Hepatocyte (in vitro differentiated cells): ENCODE measurements around the gene CARM1. TPM values are rescaled to one million over a fixed set of nuclear protein-coding genes. Genes with fewer than 3 reads are reported as not detected.
A peak's percentile ranks its signal among the peaks of the same experiment; 100 is the strongest.

ENCODE experiments used
- DNase-seq: peaks from one replicate; pipeline ENCODE4 v3.0.0-alpha.2; 2016; ENCODE audit warnings: low spot score
- H2AFZ ChIP-seq: fragments of 200-600 bp; sonication (generic); 2 replicates; pipeline ENCODE4 v1.6.0; 2016; ENCODE audit warnings: antibody characterized with exemption, mild to moderate bottlenecking
- H3K27ac ChIP-seq: fragments of 200-600 bp; sonication (generic); 2 replicates; pipeline ENCODE4 v1.5.1; 2016; ENCODE audit warnings: mild to moderate bottlenecking
- H3K27me3 ChIP-seq: fragments of 200-600 bp; sonication (generic); 2 replicates; pipeline ENCODE4 v1.6.1; 2016
- H3K36me3 ChIP-seq: fragments of 200-600 bp; sonication (generic); replicated peaks from 2 replicates; pipeline ENCODE4 v1.5.1; 2016; ENCODE audit warnings: low read depth; ENCODE audit not compliant: insufficient read depth
- H3K4me1 ChIP-seq: fragments of 200-600 bp; sonication (generic); 2 replicates; pipeline ENCODE4 v1.5.1; 2016; ENCODE audit warnings: mild to moderate bottlenecking, moderate library complexity; ENCODE audit not compliant: insufficient read depth
- H3K4me2 ChIP-seq: fragments of 200-600 bp; sonication (generic); 2 replicates; pipeline ENCODE4 v1.6.0; 2016
- H3K4me3 ChIP-seq: fragments of 200-600 bp; sonication (generic); 2 replicates; pipeline ENCODE4 v1.5.1; 2016; ENCODE audit warnings: mild to moderate bottlenecking
- H3K79me2 ChIP-seq: fragments of 200-600 bp; sonication (generic); 2 replicates; pipeline ENCODE4 v1.6.0; 2017; ENCODE audit warnings: mild to moderate bottlenecking
- H3K9me2 ChIP-seq: fragments of 200-600 bp; sonication (generic); replicated peaks from 2 replicates; pipeline ENCODE4 v1.6.0; 2017; ENCODE audit warnings: mild to moderate bottlenecking; ENCODE audit not compliant: insufficient read depth
- H3K9me3 ChIP-seq: fragments of 200-600 bp; sonication (generic); 2 replicates; pipeline ENCODE4 v1.5.1; 2016; ENCODE audit warnings: low read depth, mild to moderate bottlenecking
- H4K20me1 ChIP-seq: fragments of 200-600 bp; sonication (generic); 2 replicates; pipeline ENCODE4 v1.6.0; 2016; ENCODE audit warnings: mild to moderate bottlenecking; ENCODE audit not compliant: insufficient read depth, poor library complexity, severe bottlenecking
- CTCF ChIP-seq: fragments of 200-600 bp; sonication (generic); IDR thresholded peaks from 2 replicates; pipeline ENCODE4 v1.5.1; 2016; ENCODE audit warnings: antibody characterized with exemption, mild to moderate bottlenecking; ENCODE audit not compliant: poor library complexity
- EZH2 ChIP-seq: fragments of 200-600 bp; sonication (generic); IDR thresholded peaks from 2 replicates; pipeline ENCODE4 v1.6.1; 2016; ENCODE audit warnings: antibody characterized with exemption, mild to moderate bottlenecking, borderline replicate concordance
- EZH2phosphoT487 ChIP-seq: fragments of 200-600 bp; sonication (generic); IDR thresholded peaks from one replicate; pipeline ENCODE4 v1.6.1; 2018; ENCODE audit warnings: antibody characterized with exemption, mild to moderate bottlenecking, low read depth, moderate library complexity; ENCODE audit not compliant: unreplicated experiment, severe bottlenecking
- WGBS: methylation state at CpG from one replicate; pipeline ENCODE4 v1.1.6; 2016; ENCODE audit warnings: low lambda C conversion rate; ENCODE audit errors: missing lambda C conversion rate; 5-methylcytosine and 5-hydroxymethylcytosine counted together
- polyA plus RNA-seq: library from polyadenylated mRNA; unstranded; fragments of >200 nt; fragmentation: Nextera tagmentation; extraction: Ambion mirVana; gene quantifications from 2 replicates; pipeline ENCODE4 v1.2.1, GENCODE V29; 2016
- total RNA-seq: library from RNA; depleted of rRNA; stranded (reverse); fragments of >200 nt; gene quantifications from 2 replicates; pipeline ENCODE4 v1.2.3, GENCODE V29; 2014

CARM1 gene
- total and polyA plus RNA-seq, 2 experiments from 2014 or later: 34.3 to 45.7 TPM

- Histone ChIP-seq H4K20me1 (peaks cover 52% of the 10 kb centered on the region), H3K27me3 (no peaks in the 10 kb centered on the region), H3K4me2 (peak overlapping the region; percentile 90), H3K4me3 (no peak overlapping the region), H3K9me3 (no peaks in the 10 kb centered on the region), H3K36me3 (no peaks in the 10 kb centered on the region), H3K79me2 (peaks cover 85% of the 10 kb centered on the region), H2AFZ (no peak overlapping the region), H3K4me1 (peaks cover 15% of the 10 kb centered on the region), H3K9me2 (no peaks in the 10 kb centered on the region), H3K27ac (no peak overlapping the region)
- TF ChIP-seq EZH2phosphoT487 (no peak), CTCF (no peak), EZH2 (no peak)
- no peak for DNase-seq
- 83% methylated on average over 4 of the region's 4 CpGs for WGBS
These were observed 92.5 kb downstream of the CARM1 start for GRCh38 chr19:10963865-10964264.

- H2AFZ ChIP-seq: no peak overlapping the region
- H3K4me1 ChIP-seq: peaks cover 13% of the 10 kb centered on the region
- no peak for TF ChIP-seq EZH2phosphoT487
- no peak for TF ChIP-seq EZH2
- no peak for TF ChIP-seq CTCF
- H3K9me3 ChIP-seq: no peaks in the 10 kb centered on the region
- no peaks in the 10 kb centered on the region for H3K36me3 ChIP-seq
- peaks cover 87% of the 10 kb centered on the region for H3K79me2 ChIP-seq
- H3K4me3 ChIP-seq: no peak overlapping the region
- no peak overlapping the region for H3K4me2 ChIP-seq
- no peak overlapping the region for H3K27ac ChIP-seq
- no peak for DNase-seq
- no peaks in the 10 kb centered on the region for H3K27me3 ChIP-seq
- H4K20me1 ChIP-seq: peaks cover 55% of the 10 kb centered on the region
- 100% methylated on average over 4 of the region's 4 CpGs for WGBS
- H3K9me2 ChIP-seq: no peaks in the 10 kb centered on the region
These were observed 93.5 kb downstream of the CARM1 start for GRCh38 chr19:10964903-10965302.

GRCh38 chr19:10965398-10965797 is 94.0 kb downstream of the CARM1 start:
- TF ChIP-seq EZH2 (no peak), EZH2phosphoT487 (no peak), CTCF (no peak)
- no peak overlapping the region for H3K4me2 ChIP-seq
- H3K9me3 ChIP-seq: no peaks in the 10 kb centered on the region
- DNase-seq: no peak
- no peaks in the 10 kb centered on the region for H3K9me2 ChIP-seq
- no peak overlapping the region for H3K27ac ChIP-seq
- no peak overlapping the region for H3K4me3 ChIP-seq
- H3K36me3 ChIP-seq: no peaks in the 10 kb centered on the region
- peaks cover 11% of the 10 kb centered on the region for H3K4me1 ChIP-seq
- peaks cover 90% of the 10 kb centered on the region for H3K79me2 ChIP-seq
- no peaks in the 10 kb centered on the region for H3K27me3 ChIP-seq
- 95% methylated on average over 6 of the region's 6 CpGs for WGBS
- no peak overlapping the region for H2AFZ ChIP-seq
- H4K20me1 ChIP-seq: peaks cover 58% of the 10 kb centered on the region

- 93% methylated on average over 8 of the region's 8 CpGs for WGBS
These were observed 95.5 kb downstream of the CARM1 start for GRCh38 chr19:10966809-10967208.

More at GRCh38 chr19:10966809-10967208, 95.5 kb downstream of the CARM1 start:
- Histone ChIP-seq H3K4me3 (no peak overlapping the region), H4K20me1 (peaks cover 68% of the 10 kb centered on the region), H3K27me3 (no peaks in the 10 kb centered on the region), H2AFZ (no peak overlapping the region), H3K27ac (no peak overlapping the region), H3K79me2 (peaks cover 99% of the 10 kb centered on the region), H3K36me3 (no peaks in the 10 kb centered on the region), H3K9me3 (no peaks in the 10 kb centered on the region), H3K4me2 (no peak overlapping the region), H3K9me2 (no peaks in the 10 kb centered on the region), H3K4me1 (peaks cover 11% of the 10 kb centered on the region)
- no peak for TF ChIP-seq EZH2phosphoT487
- DNase-seq: no peak
